ENCODE data around the gene ADCY1. TPM values are rescaled to one million over a fixed set of nuclear protein-coding genes. Genes with fewer than 3 reads are reported as not detected.

ADCY1 gene
- total and polyA plus RNA-seq, 3 donors from 2014 or later: 6.6 to 14.1 (median 13.7) TPM

GRCh38 chr7:45712872-45713668 is 138.9 kb downstream of the ADCY1 start:
- TF ChIP-seq POLR2A (IDR thresholded peaks at IDR 0.05) (no peak), CTCF (IDR thresholded peaks at IDR 0.05) (no peak)
- intact Hi-C loops (cut with DNase I; ENCODE audit: low total_unique reads): no loop called here
- WGBS, 2 donors: 85 to 93% methylated on average over 6 of the region's 6 CpGs
- DNase-seq: no peak
- no peaks in the 10 kb centered on the region for H3K4me1 ChIP-seq
- no peaks in the 10 kb centered on the region for H3K36me3 ChIP-seq (ENCODE audit: low read depth, missing control alignments)
- H3K4me3 ChIP-seq: no peak overlapping the region
- no peaks in the 10 kb centered on the region for H3K9me3 ChIP-seq
- no peak overlapping the region for H3K27ac ChIP-seq
- no peaks in the 10 kb centered on the region for H3K27me3 ChIP-seq

- 88 to 92% methylated on average over 10 to 23 of the region's 23 CpGs for WGBS, 2 donors
- intact Hi-C loops (cut with DNase I; ENCODE audit: low total_unique reads): no loop called here
- no peaks in the 10 kb centered on the region for H3K36me3 ChIP-seq (ENCODE audit: low read depth, missing control alignments)
- H3K9me3 ChIP-seq: no peaks in the 10 kb centered on the region
- no peak for DNase-seq
- no peaks in the 10 kb centered on the region for H3K27me3 ChIP-seq
- no peak overlapping the region for H3K27ac ChIP-seq
- H3K4me3 ChIP-seq: no peak overlapping the region
- TF ChIP-seq POLR2A (IDR thresholded peaks at IDR 0.05) (no peak), CTCF (IDR thresholded peaks at IDR 0.05) (no peak)
- H3K4me1 ChIP-seq: no peaks in the 10 kb centered on the region
Measured at GRCh38 chr7:45713669-45714520, 139.7 kb downstream of the ADCY1 start.

- H3K4me1 ChIP-seq: no peaks in the 10 kb centered on the region
- no peak overlapping the region for H3K27ac ChIP-seq
- WGBS, 2 donors: 69 to 93% methylated on average over 3 to 4 of the region's 4 CpGs
- no peaks in the 10 kb centered on the region for H3K36me3 ChIP-seq (ENCODE audit: low read depth, missing control alignments)
- TF ChIP-seq CTCF (IDR thresholded peaks at IDR 0.05) (no peak), POLR2A (IDR thresholded peaks at IDR 0.05) (no peak)
- no peak for DNase-seq
- H3K4me3 ChIP-seq: no peak overlapping the region
- no peaks in the 10 kb centered on the region for H3K27me3 ChIP-seq
- intact Hi-C loops (cut with DNase I; ENCODE audit: low total_unique reads): no loop called here
- no peaks in the 10 kb centered on the region for H3K9me3 ChIP-seq
Measured at GRCh38 chr7:45714521-45714820, 140.3 kb downstream of the ADCY1 start.

- TF ChIP-seq CTCF (IDR thresholded peaks at IDR 0.05): no peak
- no peak for TF ChIP-seq POLR2A (IDR thresholded peaks at IDR 0.05)
- H3K27ac ChIP-seq: no peak overlapping the region
- no peaks in the 10 kb centered on the region for H3K4me1 ChIP-seq
- H3K27me3 ChIP-seq: no peaks in the 10 kb centered on the region
- intact Hi-C loops (cut with DNase I; ENCODE audit: low total_unique reads): no loop called here
- no peaks in the 10 kb centered on the region for H3K36me3 ChIP-seq (ENCODE audit: low read depth, missing control alignments)
- H3K4me3 ChIP-seq: no peak overlapping the region
- H3K9me3 ChIP-seq: no peaks in the 10 kb centered on the region
- no peak for DNase-seq
- 93 to 94% methylated on average over 8 to 15 of the region's 15 CpGs for WGBS, 2 donors
Measured at GRCh38 chr7:45715471-45716352, 141.5 kb downstream of the ADCY1 start.
